Hepatocyte (in vitro differentiated cells): ENCODE results near the gene MFN1. TPM values are rescaled to one million over a fixed set of nuclear protein-coding genes. Genes with fewer than 3 reads are reported as not detected.

ENCODE experiments used
- DNase-seq: peaks from one replicate; pipeline ENCODE4 v3.0.0-alpha.2; 2016; ENCODE audit warnings: low spot score
- H2AFZ ChIP-seq: fragments of 200-600 bp; sonication (generic); 2 replicates; pipeline ENCODE4 v1.6.0; 2016; ENCODE audit warnings: antibody characterized with exemption, mild to moderate bottlenecking
- H3K27ac ChIP-seq: fragments of 200-600 bp; sonication (generic); 2 replicates; pipeline ENCODE4 v1.5.1; 2016; ENCODE audit warnings: mild to moderate bottlenecking
- H3K27me3 ChIP-seq: fragments of 200-600 bp; sonication (generic); 2 replicates; pipeline ENCODE4 v1.6.1; 2016
- H3K36me3 ChIP-seq: fragments of 200-600 bp; sonication (generic); replicated peaks from 2 replicates; pipeline ENCODE4 v1.5.1; 2016; ENCODE audit warnings: low read depth; ENCODE audit not compliant: insufficient read depth
- H3K4me1 ChIP-seq: fragments of 200-600 bp; sonication (generic); 2 replicates; pipeline ENCODE4 v1.5.1; 2016; ENCODE audit warnings: mild to moderate bottlenecking, moderate library complexity; ENCODE audit not compliant: insufficient read depth
- H3K4me2 ChIP-seq: fragments of 200-600 bp; sonication (generic); 2 replicates; pipeline ENCODE4 v1.6.0; 2016
- H3K4me3 ChIP-seq: fragments of 200-600 bp; sonication (generic); 2 replicates; pipeline ENCODE4 v1.5.1; 2016; ENCODE audit warnings: mild to moderate bottlenecking
- H3K79me2 ChIP-seq: fragments of 200-600 bp; sonication (generic); 2 replicates; pipeline ENCODE4 v1.6.0; 2017; ENCODE audit warnings: mild to moderate bottlenecking
- H3K9me2 ChIP-seq: fragments of 200-600 bp; sonication (generic); replicated peaks from 2 replicates; pipeline ENCODE4 v1.6.0; 2017; ENCODE audit warnings: mild to moderate bottlenecking; ENCODE audit not compliant: insufficient read depth
- H3K9me3 ChIP-seq: fragments of 200-600 bp; sonication (generic); 2 replicates; pipeline ENCODE4 v1.5.1; 2016; ENCODE audit warnings: low read depth, mild to moderate bottlenecking
- H4K20me1 ChIP-seq: fragments of 200-600 bp; sonication (generic); 2 replicates; pipeline ENCODE4 v1.6.0; 2016; ENCODE audit warnings: mild to moderate bottlenecking; ENCODE audit not compliant: insufficient read depth, poor library complexity, severe bottlenecking
- CTCF ChIP-seq: fragments of 200-600 bp; sonication (generic); IDR thresholded peaks from 2 replicates; pipeline ENCODE4 v1.5.1; 2016; ENCODE audit warnings: antibody characterized with exemption, mild to moderate bottlenecking; ENCODE audit not compliant: poor library complexity
- EZH2 ChIP-seq: fragments of 200-600 bp; sonication (generic); IDR thresholded peaks from 2 replicates; pipeline ENCODE4 v1.6.1; 2016; ENCODE audit warnings: antibody characterized with exemption, mild to moderate bottlenecking, borderline replicate concordance
- EZH2phosphoT487 ChIP-seq: fragments of 200-600 bp; sonication (generic); IDR thresholded peaks from one replicate; pipeline ENCODE4 v1.6.1; 2018; ENCODE audit warnings: antibody characterized with exemption, mild to moderate bottlenecking, low read depth, moderate library complexity; ENCODE audit not compliant: unreplicated experiment, severe bottlenecking
- WGBS: methylation state at CpG from one replicate; pipeline ENCODE4 v1.1.6; 2016; ENCODE audit warnings: low lambda C conversion rate; ENCODE audit errors: missing lambda C conversion rate; 5-methylcytosine and 5-hydroxymethylcytosine counted together
- polyA plus RNA-seq: library from polyadenylated mRNA; unstranded; fragments of >200 nt; fragmentation: Nextera tagmentation; extraction: Ambion mirVana; gene quantifications from 2 replicates; pipeline ENCODE4 v1.2.1, GENCODE V29; 2016
- total RNA-seq: library from RNA; depleted of rRNA; stranded (reverse); fragments of >200 nt; gene quantifications from 2 replicates; pipeline ENCODE4 v1.2.3, GENCODE V29; 2014

MFN1 gene
- total and polyA plus RNA-seq, 2 experiments from 2014 or later: 15.9 to 29.6 TPM

GRCh38 chr3:179425075-179425474 lies 77.6 kb downstream of the MFN1 start:
- WGBS: 92% methylated on average over 6 of the region's 6 CpGs
- Histone ChIP-seq H3K27me3 (no peaks in the 10 kb centered on the region), H4K20me1 (no peaks in the 10 kb centered on the region), H2AFZ (no peak overlapping the region), H3K4me1 (no peaks in the 10 kb centered on the region), H3K9me3 (no peaks in the 10 kb centered on the region), H3K27ac (no peak overlapping the region), H3K4me2 (no peak overlapping the region), H3K4me3 (no peak overlapping the region), H3K36me3 (no peaks in the 10 kb centered on the region), H3K79me2 (peaks cover 7% of the 10 kb centered on the region), H3K9me2 (no peaks in the 10 kb centered on the region)
- TF ChIP-seq EZH2 (no peak), CTCF (no peak), EZH2phosphoT487 (no peak)
- no peak for DNase-seq

- Histone ChIP-seq H3K79me2 (peaks cover 36% of the 10 kb centered on the region), H3K4me2 (no peak overlapping the region), H3K9me3 (no peaks in the 10 kb centered on the region), H3K27me3 (no peaks in the 10 kb centered on the region), H3K4me3 (no peak overlapping the region), H3K36me3 (no peaks in the 10 kb centered on the region), H3K27ac (no peak overlapping the region), H4K20me1 (peaks cover 8% of the 10 kb centered on the region), H2AFZ (no peak overlapping the region), H3K4me1 (no peaks in the 10 kb centered on the region), H3K9me2 (no peaks in the 10 kb centered on the region)
- no peak for TF ChIP-seq EZH2phosphoT487
- no peak for TF ChIP-seq CTCF
- no peak for TF ChIP-seq EZH2
- no peak for DNase-seq
- 94% methylated on average over 8 of the region's 8 CpGs for WGBS
These were observed 81.5 kb downstream of the MFN1 start for GRCh38 chr3:179428876-179429548.

- 100% methylated on average over 2 of the region's 2 CpGs for WGBS
- TF ChIP-seq EZH2phosphoT487 (no peak), EZH2 (no peak)
- Histone ChIP-seq H3K9me3 (no peaks in the 10 kb centered on the region), H3K79me2 (peaks cover 44% of the 10 kb centered on the region), H3K4me3 (no peak overlapping the region), H3K36me3 (no peaks in the 10 kb centered on the region), H3K4me1 (no peaks in the 10 kb centered on the region), H4K20me1 (peaks cover 8% of the 10 kb centered on the region), H3K4me2 (no peak overlapping the region), H3K9me2 (no peaks in the 10 kb centered on the region), H3K27me3 (no peaks in the 10 kb centered on the region), H2AFZ (no peak overlapping the region), H3K27ac (no peak overlapping the region)
- DNase-seq: no peak
These were observed 82.9 kb downstream of the MFN1 start for GRCh38 chr3:179430277-179430870.

- Histone ChIP-seq H3K27ac (no peak overlapping the region), H2AFZ (no peak overlapping the region), H3K9me3 (no peaks in the 10 kb centered on the region), H3K4me3 (no peak overlapping the region), H3K27me3 (no peaks in the 10 kb centered on the region), H3K4me2 (no peak overlapping the region), H3K4me1 (no peaks in the 10 kb centered on the region), H3K36me3 (no peaks in the 10 kb centered on the region), H3K79me2 (peaks cover 44% of the 10 kb centered on the region), H4K20me1 (peaks cover 8% of the 10 kb centered on the region), H3K9me2 (no peaks in the 10 kb centered on the region)
- DNase-seq: no peak
- no peak for TF ChIP-seq EZH2
- TF ChIP-seq CTCF: no peak
- no peak for TF ChIP-seq EZH2phosphoT487
- WGBS: 88% methylated on average over 3 of the region's 3 CpGs
These were observed 84.5 kb downstream of the MFN1 start for GRCh38 chr3:179432021-179432420.
